HL-60 (cell line): ENCODE results near the gene ZNF865.

Experiments
- POLR2AphosphoS5 ChIP-seq: IDR thresholded peaks from 2 replicates; pipeline ENCODE4 v1.6.1; 2012; ENCODE audit warnings: low read depth
- SPI1 ChIP-seq: IDR thresholded peaks from 2 replicates; pipeline ENCODE4 v1.6.1; 2012; ENCODE audit warnings: low read depth, mild to moderate bottlenecking, borderline replicate concordance
- TF ChIP-seq, protein P1 (sequence below): IDR thresholded peaks from one replicate; pipeline ENCODE4 v1.5.1; 2011; ENCODE audit warnings: low read length, control low read depth, inconsistent platforms; ENCODE audit not compliant: insufficient read depth
- TF ChIP-seq, protein P2 (sequence below): IDR thresholded peaks from 2 replicates; pipeline ENCODE4 v1.6.1; 2012; ENCODE audit warnings: low read depth; ENCODE audit not compliant: insufficient replicate concordance

DNA sequence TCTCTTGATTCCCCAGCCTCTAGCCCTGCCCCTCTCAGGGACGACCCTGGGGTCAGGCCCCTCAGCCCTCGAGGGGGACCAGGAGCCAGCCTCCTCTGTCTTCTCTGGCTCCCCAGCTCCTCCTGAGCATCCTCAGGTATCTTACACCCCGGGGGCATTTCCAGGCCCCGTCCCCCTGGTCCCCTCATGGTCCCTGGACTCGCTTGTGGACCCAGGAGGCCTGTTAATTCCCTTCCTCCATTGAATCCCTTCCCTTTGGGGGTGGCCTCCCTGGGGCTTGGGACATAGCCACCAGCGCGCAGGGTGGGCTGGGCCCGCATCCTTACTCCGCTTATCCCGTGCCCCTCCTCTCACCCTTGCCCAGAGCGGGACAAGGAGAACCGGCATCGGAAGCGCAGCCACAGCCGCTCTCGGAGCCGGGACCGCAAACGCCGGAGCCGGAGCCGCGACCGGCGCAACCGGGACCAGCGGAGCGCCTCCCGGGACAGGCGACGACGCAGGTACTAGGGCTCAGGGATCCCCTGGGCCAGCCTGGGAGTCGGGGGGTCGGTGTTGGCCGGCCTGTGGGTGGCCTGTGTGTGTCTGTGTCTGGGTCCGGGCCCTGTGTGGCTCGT is 53.5 kb downstream of the ZNF865 start:
- TF ChIP-seq, protein P1, sequence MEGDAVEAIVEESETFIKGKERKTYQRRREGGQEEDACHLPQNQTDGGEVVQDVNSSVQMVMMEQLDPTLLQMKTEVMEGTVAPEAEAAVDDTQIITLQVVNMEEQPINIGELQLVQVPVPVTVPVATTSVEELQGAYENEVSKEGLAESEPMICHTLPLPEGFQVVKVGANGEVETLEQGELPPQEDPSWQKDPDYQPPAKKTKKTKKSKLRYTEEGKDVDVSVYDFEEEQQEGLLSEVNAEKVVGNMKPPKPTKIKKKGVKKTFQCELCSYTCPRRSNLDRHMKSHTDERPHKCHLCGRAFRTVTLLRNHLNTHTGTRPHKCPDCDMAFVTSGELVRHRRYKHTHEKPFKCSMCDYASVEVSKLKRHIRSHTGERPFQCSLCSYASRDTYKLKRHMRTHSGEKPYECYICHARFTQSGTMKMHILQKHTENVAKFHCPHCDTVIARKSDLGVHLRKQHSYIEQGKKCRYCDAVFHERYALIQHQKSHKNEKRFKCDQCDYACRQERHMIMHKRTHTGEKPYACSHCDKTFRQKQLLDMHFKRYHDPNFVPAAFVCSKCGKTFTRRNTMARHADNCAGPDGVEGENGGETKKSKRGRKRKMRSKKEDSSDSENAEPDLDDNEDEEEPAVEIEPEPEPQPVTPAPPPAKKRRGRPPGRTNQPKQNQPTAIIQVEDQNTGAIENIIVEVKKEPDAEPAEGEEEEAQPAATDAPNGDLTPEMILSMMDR, result no peak
- TF ChIP-seq, protein P2, sequence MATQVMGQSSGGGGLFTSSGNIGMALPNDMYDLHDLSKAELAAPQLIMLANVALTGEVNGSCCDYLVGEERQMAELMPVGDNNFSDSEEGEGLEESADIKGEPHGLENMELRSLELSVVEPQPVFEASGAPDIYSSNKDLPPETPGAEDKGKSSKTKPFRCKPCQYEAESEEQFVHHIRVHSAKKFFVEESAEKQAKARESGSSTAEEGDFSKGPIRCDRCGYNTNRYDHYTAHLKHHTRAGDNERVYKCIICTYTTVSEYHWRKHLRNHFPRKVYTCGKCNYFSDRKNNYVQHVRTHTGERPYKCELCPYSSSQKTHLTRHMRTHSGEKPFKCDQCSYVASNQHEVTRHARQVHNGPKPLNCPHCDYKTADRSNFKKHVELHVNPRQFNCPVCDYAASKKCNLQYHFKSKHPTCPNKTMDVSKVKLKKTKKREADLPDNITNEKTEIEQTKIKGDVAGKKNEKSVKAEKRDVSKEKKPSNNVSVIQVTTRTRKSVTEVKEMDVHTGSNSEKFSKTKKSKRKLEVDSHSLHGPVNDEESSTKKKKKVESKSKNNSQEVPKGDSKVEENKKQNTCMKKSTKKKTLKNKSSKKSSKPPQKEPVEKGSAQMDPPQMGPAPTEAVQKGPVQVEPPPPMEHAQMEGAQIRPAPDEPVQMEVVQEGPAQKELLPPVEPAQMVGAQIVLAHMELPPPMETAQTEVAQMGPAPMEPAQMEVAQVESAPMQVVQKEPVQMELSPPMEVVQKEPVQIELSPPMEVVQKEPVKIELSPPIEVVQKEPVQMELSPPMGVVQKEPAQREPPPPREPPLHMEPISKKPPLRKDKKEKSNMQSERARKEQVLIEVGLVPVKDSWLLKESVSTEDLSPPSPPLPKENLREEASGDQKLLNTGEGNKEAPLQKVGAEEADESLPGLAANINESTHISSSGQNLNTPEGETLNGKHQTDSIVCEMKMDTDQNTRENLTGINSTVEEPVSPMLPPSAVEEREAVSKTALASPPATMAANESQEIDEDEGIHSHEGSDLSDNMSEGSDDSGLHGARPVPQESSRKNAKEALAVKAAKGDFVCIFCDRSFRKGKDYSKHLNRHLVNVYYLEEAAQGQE, result no peak
- TF ChIP-seq POLR2AphosphoS5 (no peak), SPI1 (no peak)
